GM19023 (cell line): Measurements from ENCODE around the gene WSB1.

ENCODE experiments used
- ATAC-seq: cut with Tn5 transposase; IDR thresholded peaks from one replicate; pipeline ENCODE4 v1.9.1; 2021; ENCODE audit warnings: mild to moderate bottlenecking, moderate library complexity; ENCODE audit not compliant: unreplicated experiment

Gene WSB1

DNA sequence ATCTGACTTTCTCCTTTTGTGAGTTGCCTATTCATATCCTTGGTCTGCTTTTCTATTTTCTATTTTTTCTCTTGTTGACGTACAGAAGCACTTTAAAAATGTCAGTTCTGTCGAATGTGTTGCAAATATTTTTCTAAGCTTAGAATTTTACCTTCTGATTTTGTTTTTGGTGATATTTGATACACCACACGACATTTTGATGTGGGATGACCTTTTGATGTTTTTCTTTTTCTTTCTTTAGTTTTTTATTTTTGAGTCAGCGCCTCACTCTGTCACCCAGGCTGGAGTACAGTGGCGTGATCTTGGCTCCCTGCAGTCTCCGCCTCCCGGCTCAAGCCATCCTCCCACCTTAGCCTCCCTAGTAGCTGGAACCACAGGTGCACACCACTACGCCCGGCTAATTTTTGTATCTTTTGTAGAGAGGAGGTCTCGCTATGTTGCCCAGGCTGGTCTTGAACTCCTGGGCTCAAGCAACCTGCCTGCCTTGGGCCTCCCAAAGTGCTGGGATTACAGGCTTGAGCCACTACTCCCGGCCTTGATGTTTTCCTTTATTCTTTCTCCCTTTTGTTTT, 39.6 kb downstream of the WSB1 start:
- no peak for ATAC-seq

DNA sequence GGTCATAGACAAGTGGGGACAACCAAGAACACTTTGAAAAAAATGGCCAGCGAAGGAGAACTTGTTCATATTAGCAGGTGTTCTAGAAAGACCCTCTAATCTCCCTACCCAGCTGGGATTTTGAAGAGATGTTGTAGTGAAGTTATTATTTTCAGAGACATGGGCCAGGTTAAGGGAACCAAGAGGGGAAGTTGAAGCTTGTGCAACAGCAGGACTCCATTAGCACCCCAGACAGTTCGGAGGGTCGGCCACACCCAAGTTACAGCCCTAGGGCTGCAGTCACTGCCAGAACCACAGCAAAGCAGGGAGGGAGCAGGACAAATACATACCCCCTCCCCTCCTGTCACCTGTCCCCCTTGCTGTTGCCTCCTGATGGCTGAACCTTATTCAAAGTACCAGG, 42.3 kb downstream of the WSB1 start:
- ATAC-seq = no peak

DNA sequence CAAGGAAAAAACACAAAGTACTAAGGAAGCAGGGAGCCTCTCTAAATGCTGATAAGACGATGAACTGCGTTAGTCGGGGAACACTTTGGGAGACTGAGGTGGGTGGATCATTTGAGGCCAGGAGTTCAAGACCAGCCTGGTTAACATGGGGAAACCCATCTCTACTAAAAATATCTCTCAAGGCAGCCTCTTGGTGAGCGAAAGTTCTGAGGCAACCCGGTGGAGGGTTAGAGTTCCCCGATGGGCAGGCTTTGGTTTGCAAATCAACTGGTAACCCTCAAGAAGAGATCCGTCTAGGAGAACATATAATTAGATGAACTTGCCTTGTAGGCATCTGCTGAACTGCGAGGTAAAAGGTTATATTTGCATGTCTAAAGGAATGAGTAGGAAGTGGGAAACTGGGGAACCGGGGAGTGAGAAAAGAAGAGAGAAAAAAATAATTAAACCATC, 44.6 kb downstream of the WSB1 start:
- ATAC-seq = peak; percentile 74

DNA sequence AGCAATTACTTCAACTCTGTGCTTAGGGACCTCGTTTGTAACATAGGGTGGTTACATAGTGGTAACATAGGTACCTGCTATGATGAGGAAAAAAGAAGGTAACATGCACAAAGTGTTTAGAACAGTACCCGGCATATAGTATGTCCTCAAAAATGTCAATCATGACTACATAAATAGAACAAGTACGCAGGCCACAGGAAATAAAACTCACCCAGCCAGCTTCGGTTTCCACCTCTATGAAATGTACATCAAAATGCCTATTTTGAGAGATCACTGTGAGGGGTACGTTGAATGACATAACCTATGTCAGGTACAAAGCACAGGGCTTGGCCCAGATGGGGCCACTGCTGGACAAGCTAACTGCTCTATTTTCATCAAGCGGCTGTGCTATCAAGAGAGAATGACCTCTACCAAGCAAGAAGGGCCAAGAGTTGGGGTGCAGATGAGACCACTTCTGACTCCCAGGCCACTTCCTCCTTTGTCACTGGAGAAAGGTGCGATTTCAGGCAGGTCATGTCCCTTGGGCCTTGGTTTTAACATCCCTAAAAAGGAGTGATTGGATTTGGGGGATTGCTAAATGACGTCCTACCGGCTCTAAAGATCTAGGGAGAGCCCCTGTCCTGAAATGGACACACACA, 45.4 kb downstream of the WSB1 start:
- peak; percentile 26 for ATAC-seq

DNA sequence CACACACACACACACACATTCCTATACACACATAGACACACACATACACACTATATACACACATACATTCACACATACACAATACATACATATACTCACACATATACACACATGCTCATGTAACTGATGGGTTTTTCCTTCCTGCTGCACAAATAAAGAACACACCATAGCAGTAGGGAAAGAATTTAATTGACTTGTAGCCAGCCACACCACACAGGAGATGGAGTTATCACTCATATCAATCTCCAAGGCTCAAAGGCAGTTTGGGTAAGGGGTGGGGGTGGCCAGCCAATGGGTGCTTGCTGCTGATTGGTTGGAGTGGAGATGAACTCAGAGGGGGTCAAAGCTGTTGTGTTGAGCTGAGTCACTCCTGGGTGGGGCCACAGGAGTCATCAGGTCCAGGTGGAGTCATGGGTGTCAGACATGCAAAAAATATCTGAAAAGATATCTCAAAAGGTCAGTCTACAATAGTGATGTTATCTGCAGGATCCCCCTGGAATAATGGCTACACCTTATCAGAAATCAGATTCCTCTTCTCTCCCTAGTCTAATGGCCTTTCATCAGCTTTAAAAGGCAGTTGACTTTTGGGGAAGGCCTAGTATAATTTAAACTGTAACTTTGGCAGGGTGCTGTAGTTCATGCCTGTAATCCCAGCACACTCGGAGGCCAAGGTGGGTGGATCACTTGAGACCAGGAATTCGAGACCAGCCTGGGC, 46.1 kb downstream of the WSB1 start:
- ATAC-seq = no peak

DNA sequence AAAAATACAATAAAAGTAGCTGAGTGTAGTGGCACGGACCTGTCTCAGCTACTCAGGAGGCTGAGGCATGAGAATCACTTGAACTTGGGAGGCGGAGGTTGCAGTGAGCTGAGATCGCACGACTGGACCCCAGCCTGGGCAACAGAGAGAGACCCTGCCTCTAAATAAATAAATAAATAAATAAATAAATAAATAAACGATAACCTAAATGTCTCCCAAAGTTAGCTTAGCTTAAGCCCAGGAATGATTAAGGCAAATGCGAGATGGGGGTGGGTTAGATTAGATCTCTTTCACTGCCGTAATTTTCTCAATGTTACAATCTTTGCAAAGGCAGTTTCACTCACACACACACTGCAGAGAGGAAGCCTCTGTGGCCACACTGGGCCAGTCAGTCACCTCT, 46.7 kb downstream of the WSB1 start:
- no peak for ATAC-seq

DNA sequence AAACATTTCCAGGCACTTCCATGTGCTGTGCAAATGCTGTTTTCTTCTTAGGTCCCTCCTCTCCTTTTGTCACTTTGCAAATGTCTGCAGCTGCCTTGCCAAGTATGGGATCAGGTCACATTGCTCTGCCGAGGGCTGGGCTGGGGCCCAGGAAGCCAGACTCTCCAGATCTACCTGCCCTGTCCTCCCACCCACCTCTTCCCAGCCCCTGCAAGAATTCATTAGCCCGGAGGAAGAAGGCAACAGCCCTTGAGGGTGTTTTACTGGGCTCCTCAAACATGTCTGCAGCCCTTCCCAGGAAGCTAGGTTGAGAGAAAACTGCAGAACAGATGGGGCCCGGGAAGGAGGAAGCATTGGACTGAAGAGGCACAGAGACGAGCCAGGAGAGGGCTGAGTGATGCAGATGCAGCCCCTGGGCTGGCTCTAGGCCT, 47.1 kb downstream of the WSB1 start:
- no peak for ATAC-seq

DNA sequence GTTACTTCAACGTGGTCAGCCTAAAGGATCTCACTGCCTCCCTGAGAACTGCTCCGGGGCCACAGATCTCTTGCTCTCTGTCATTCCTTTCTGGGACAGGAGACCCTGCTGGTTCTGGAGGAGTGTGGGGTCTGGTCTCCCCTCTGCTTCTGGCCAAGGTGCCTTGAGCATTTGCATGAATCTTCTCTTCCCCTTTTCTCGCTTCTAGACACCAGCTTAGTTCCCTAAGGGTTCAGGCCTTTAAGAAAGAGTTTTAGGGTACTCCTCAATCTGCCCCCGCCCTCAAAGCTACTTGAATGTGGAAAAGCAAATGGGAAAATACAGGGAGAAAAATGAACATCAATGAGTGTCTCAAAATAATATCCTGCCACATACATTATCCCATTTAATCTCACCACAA, 48.1 kb downstream of the WSB1 start:
- no peak for ATAC-seq

DNA sequence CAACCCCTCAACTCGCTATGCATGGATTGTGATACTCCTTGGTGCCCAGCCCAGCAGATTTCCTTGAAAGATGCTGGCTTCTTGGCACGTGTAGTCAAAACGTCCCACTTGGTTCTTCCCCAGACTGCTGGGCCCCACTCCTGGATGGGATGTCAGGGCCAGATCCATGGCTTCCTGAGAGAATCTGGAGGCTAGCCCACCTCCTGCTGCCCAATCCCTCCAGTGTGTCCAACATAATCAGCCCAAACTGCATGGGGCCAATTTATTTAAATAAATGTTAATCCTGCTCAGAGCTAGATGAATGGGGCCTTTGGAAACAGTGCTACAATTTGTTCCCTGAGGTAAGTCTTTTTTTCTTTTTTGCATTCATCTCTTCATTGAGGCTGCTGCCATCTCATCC, 49.4 kb downstream of the WSB1 start:
- ATAC-seq = no peak

DNA sequence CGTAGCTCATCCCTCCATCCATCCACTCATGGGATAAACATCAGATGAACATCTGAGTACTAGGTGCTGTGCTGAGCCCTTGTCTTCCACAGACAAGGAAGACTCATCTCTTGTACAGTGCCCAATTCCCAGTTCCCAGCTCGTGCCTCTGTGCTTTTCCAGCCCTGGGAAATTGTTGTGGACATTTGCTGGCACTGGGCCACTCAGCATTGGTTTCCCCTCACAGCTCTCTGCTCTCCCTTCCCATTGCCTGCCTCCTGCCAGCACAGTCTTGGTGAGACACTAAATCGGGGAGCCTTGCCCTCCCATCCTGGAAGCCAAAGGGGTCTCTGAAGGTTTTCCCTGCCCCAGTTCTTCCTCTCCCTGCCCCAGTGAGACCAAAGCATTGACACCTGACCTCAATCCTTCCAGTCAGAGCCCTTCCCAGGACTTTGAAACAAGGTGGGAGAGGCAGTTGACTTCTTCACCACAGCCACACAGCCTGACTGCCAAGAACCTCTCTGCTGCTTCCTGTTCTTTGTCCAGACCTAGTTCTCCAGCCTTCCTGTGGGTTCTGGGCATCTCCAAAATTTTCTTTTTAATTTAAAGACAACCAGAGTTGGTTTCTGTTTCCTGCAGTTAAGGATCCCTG, 50.2 kb downstream of the WSB1 start:
- ATAC-seq = no peak

DNA sequence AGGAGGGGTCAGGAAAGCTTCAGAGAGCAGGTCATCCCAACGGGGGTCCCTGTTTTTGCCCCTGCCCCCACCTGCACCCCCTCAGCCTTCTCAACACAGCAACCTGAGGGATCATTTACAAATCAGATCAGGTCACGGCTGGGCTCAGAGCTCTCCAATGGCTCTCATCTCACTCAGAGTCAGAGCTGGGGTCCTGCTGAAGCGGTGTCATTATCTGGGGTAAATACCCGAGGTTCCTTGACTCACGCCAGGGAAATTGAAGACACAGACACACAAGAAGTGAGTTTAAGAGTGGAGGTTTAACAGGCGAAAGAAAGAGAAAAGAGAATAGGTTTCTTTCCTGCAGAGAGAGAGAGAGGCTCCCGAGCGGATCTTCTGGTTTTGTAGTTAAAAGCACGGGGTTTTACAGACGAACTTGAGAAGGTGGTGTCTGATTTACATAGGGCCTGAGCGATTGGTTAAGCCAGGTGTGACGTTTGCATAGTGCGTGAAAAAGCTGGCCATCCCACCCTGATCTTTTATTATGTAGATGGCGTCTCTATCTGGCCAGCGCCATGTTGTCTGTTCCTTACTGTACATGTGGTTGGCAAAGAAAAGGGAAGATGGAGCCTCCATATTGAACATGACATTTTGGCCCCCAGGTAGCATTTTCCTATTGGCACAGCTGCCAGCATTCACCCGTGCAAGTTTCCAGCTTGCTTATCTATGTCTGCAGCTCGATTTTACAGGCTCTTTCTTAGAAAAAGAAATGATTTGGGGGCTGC, 51.4 kb downstream of the WSB1 start:
- no peak for ATAC-seq

DNA sequence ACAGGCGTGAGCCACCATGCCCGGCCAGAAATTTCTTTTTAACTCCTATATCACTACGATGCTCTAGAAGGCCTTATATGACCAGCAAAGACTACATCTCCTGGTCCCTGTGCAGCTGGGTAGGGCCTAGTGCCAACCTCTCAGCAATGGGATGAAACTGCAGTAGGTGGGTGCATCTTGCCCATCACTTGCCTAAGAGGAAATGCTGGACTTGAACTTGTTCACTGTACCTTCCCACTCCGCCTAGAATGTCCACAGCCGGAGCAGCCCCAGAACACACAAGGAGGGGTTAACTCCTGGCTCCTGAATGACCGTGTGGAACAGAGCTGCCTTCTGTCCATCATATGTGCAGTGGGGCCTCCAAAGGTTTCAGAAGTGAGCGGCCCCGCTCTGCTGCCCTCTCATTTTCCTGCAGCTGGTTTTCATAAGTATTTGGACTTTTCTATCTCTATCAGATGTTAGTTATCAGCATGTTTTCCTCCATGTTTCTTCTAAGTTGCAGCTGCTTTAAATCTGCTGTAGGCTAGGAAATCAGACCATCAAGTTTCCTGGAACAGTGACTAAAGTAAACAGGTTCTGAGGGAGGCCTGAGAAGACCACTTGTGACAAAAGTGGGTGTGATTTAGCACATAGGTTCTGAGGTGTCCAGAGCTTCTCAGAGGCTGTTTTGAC, 52.5 kb downstream of the WSB1 start:
- ATAC-seq = no peak

DNA sequence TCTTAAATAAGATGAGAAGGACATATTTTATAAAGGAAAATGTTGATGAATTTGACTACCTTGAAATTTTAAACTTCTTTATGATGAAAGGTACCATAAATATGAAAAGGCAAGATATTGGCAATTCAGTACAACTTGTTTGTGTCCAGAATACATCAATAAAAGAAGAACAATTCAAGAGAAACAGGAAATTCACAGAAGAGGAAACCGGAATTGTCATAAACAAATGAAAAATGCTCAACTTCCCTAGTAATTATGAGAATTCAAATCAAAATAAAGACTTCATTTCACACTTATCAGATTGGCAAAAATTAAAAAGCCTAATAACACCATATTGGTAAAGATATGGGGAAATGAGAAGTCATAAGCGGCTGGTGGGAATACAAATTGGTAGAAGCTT, 54.3 kb downstream of the WSB1 start:
- ATAC-seq = no peak

DNA sequence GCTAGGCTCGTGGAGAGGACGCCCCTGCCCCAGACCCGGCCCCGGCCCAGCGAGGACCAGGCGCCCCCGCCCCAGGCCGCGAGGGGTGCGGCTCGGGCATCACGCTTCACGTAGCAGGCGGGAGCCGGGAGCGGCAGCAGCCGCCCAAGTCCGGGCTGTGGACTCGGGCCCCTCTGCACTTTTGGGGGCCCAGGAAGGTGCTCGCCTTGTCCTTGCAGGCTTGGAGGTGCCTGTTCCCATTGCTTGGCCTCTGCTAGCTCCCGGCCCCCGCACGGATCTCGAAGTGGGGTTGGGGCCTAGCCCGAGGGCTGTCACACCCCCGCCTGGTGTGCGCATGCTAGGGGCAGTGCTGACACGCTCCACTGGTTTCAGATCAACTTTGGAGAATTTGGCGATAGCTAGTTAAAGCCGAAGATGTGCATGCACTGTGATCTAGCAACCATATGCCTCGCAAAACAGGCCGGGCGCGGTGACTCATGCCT, 55.7 kb downstream of the WSB1 start:
- no peak for ATAC-seq

DNA sequence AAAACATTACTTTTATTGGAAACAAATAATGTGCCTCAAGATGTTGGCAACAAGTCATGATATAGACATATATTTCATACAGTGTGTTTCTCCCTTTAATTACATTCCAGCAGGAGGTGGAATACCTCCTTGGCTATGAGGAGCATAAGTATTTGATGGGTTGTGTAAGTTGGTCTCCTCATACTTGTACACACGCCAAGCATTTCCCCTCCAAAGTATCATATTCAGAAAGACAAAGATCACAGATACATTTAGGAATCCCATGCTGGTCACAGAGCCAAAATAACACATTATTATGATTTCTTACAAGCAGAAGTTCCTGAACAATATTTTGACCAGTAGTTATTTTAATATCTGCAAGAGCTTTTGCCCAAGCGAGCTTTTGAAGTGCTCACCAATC, 57.8 kb downstream of the WSB1 start:
- no peak for ATAC-seq

DNA sequence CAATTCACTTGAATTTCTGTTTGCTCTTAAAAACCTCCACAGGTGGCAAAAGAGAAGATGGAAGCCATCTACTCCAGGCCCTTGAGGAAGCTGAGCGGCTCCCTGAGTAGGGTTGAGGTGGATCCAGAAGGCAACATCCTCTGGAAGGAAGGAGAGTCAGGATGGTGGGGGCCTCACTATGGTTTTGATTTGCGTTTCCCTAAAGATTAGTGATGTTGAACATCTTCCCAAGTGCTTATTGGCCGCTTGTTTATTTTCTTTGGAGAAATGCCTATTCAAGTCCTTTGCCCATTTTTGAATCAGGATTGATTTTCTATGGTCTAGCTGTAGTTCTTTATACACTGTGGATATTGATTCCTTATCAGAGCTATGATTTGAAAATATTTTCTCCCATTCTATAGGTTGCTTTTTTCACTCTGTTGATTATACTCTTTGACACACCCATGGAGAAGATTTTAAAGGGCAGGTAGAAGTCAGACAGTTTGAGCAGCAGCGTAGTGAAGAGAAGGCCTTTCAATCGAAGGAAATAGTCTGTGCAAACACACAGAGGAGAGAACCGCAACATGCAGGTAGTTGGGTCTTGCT, 58.6 kb downstream of the WSB1 start:
- ATAC-seq = no peak

DNA sequence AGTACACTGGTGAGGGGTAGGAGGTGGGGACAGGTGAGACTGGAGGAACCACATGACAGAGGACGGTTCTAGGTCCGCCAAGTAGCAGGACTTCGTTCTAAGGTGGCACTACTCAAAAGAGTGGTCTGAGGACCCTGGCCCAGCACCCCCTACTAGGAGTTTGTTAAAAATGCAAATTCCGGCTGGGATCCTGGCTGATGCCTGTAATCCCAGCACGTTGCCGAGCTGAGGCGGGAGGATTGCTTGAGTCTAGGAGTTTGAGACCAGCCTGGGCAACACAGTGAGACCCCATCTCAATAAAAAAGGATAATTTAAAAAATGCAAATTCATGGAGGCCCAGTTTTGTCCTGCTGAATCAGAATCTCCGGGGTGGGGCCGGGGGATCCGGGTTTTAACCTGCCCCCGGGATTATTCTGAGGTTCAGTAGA, 59.1 kb downstream of the WSB1 start:
- no peak for ATAC-seq

DNA sequence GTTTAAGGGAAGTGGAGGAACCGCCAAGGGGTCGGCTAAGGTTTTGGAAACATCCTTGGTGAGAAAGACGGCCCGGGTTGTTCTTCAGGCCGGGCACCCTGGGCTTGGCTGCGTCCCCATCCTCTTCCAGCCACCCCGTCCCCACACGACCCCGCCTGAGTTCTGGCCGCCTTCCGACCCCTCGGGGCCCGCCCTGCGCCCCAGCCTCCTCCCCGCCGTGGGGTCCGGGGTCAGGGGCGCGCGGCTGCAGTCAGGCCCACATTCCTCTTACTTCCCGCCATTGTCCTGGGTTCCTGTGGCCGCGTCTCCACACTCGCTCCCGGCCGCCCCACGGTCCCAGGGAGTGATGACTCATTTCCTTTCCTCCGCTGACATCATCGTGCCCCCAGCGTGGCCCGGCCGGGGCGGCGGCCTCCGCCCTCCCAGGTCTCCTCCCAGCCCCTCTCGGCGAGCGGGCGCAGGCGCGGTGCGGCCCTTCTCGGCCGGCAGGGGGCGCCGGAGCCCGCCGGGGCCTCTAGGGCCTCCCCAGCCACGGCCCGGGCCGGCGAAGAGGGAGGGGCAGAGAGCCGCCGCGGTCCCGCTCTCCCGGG, 59.6 kb downstream of the WSB1 start:
- ATAC-seq = peak; percentile 75

DNA sequence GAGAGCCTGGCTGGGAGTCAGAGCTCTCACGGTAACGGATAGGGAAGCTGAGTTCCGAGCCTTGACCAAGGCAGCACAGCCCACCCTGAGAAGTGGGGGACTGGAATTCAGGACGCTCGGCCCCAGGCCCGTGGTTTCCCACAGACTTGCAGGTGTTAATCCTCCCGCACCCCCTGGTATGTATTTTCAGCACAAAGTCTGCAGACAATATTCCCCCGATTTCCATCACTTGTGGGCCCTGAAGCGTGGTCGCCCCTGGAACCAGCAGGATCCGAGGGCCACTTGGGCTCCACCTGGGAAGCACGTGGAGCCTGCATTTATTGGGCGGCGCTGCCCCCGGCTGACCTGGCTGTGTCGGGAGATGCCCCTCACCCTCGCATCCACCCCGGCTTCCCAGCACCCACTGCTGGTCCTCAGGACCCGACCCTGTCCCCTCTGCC, 60.2 kb downstream of the WSB1 start:
- peak; percentile 14 for ATAC-seq
